Heart right ventricle (tissue), 16 donors: ENCODE data around the gene APOOL. TPM values are rescaled to one million over a fixed set of nuclear protein-coding genes. Genes with fewer than 3 reads are reported as not detected.

Source experiments
- ATAC-seq, 8 donors: fragments of 200-7000 bp; cut with Tn5 transposase; one replicate each; pipeline ENCODE4 v1.9.1; 2020; ENCODE audit warnings: mild to moderate bottlenecking in 8 of 8, moderate library complexity in 8 of 8, moderate number of reproducible peaks in 1 of 8
- DNase-seq, 2 donors: peaks; one replicate each; pipeline ENCODE4 v3.0.0-alpha.2; 2020
- H3K27ac ChIP-seq, 10 donors: fragments of 200-600 bp; sonication (generic) in 2 of 10; one replicate each; pipeline versions ENCODE4 v1.5.0 to v1.8.0; 2020 to 2022; ENCODE audit warnings: mild to moderate bottlenecking in 3 of 10
- H3K27me3 ChIP-seq, 7 donors: fragments of 200-600 bp; one replicate each; pipeline ENCODE4 v1.8.0; 2021 to 2022; ENCODE audit warnings: mild to moderate bottlenecking in 2 of 7
- H3K36me3 ChIP-seq, 9 donors: fragments of 200-600 bp; sonication (generic) in 1 of 9; one replicate each; pipeline versions ENCODE4 v1.5.0 to v1.8.0; 2020 to 2022; ENCODE audit warnings: mild to moderate bottlenecking in 2 of 9
- H3K4me1 ChIP-seq, 9 donors: fragments of 200-600 bp; sonication (generic) in 1 of 9; one replicate each; pipeline versions ENCODE4 v1.5.0 to v1.8.0; 2020 to 2022; ENCODE audit warnings: mild to moderate bottlenecking in 4 of 9
- H3K4me3 ChIP-seq, 10 donors: fragments of 200-600 bp; sonication (generic) in 2 of 10; one replicate each; pipeline versions ENCODE4 v1.5.0 to v1.8.0; 2020 to 2022; ENCODE audit warnings: mild to moderate bottlenecking in 7 of 10, moderate library complexity in 2 of 10
- H3K9me3 ChIP-seq, 11 donors: fragments of 200-600 bp in 10 of 11; sonication (generic) in 2 of 11; one replicate each; pipeline versions ENCODE4 v1.5.0 to v1.8.0; 2013 to 2022; ENCODE audit warnings: mild to moderate bottlenecking in 2 of 11, control low read depth in 1 of 11, moderate library complexity in 1 of 11
- WGBS, 2 donors: extraction: QIAGEN DNeasy Blood & Tissue Kit; methylation state at CpG; one replicate each; pipeline ENCODE4 v1.1.7; 2013; ENCODE audit warnings: inconsistent platforms in 1 of 2; 5-methylcytosine and 5-hydroxymethylcytosine counted together
- intact Hi-C, 10 donors: fragments of 100-400 bp; cut with DNase I; formaldehyde crosslinking; loops; one replicate each; pipeline versions ENCODE4 v1.11.1 to v1.14.2; 2022
- polyA plus RNA-seq, 2 donors: library from polyadenylated mRNA; stranded (reverse); fragments of 200-250 nt; gene quantifications; one replicate each; pipeline ENCODE4 v1.2.3, GENCODE V29; 2013
- total RNA-seq, 10 donors: library from RNA; stranded (reverse); fragmentation: NEBNext Ultra II Directional in 3 of 10; extraction: Animal tissue kit (Norgen Biotek cat#: 25700) in 3 of 10; gene quantifications; one replicate each; pipeline versions ENCODE4 v1.2.1 to v1.2.4, GENCODE V29; 2021 to 2023
- TF ChIP-seq, protein P1 (sequence below), 9 donors: fragments of 200-600 bp; sonication (generic) in 2 of 9; IDR thresholded peaks; one replicate each; pipeline versions ENCODE4 v1.5.0 to v1.8.0; 2021 to 2022; ENCODE audit warnings: antibody characterized with exemption in 9 of 9, mild to moderate bottlenecking in 5 of 9, moderate library complexity in 1 of 9
- donor health status: Arrhythmogenic right ventricular cardiomyopathy.
- donor health status: ischemic (EF 13 %, LVEDD 7.1; RV severe dilation, severe dysfunction).
- donor health status: healthy with polysubstance abuse.
- donor health status: DM: no; HTN: yes; CAD: no.
- donor health status: DM: no; HTN: no; CAD: no.
- donor health status: ischemic (EF 25% LVEDD 6.9; RV normal size, moderate dysfunction).
- donor health status: ischemic (EF 25% LVEDD 5.7; RV mildly dilated, moderate dysfunction).
- donor health status: healthy.
- donor health status: DM: yes; HTN: yes; CAD: no.
- donor health status: Ischemic cardiomyopathy.
- donor health status: ischemic (EF 35%, LVEDD 5.7; RV mildly dilated, moderate dysfunction).
- donor health status: nonischemic (EF 11% LVEDD 7.7; RV severe dilation, severe dysfunction).
- donor health status: DM: yes; HTN: yes; CAD: no.
- donor health status: PGD.
- donor health status: ischemic (EF 29% LVEDD 5.4; RV normal size, mild dysfunction).
- donor health status: nonischemic (EF 23%, LVEDD 6.1; RV moderate dilation, normal function).

APOOL gene
- total and polyA plus RNA-seq, 12 donors = 4.6 to 60.7 (median 54.3) TPM

DNA sequence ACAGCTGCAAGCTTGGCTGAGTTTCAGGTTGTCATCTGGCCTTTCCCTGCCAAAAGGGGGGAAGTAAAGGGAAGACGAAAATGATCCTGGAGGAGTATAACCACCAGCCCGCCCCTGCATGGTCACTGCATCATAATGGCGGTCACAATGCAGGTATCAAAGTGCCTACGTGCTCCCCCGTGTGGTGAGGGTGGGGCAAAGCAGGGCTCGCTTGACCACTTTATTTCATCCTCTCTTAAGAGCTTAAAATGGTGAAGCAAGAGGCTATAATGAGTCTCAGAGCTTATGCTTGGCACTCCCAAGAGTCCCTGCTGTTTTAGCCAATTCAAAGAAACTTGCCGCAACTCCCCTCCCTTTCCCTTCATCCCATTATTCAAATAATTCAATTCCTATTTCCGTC lies 105.6 kb downstream of the APOOL start:
- Histone ChIP-seq H3K4me3 (no peak overlapping the region), H3K4me1 (no peaks in the 10 kb centered on the region), H3K36me3 (no peaks in the 10 kb centered on the region), H3K27ac (no peak overlapping the region), H3K27me3 (peaks cover 0 to 7% (median 0%) of the 10 kb centered on the region in 7 donors), H3K9me3 (no peaks in the 10 kb centered on the region)
- ATAC-seq (no peak), DNase-seq (no peak)
- WGBS, 2 donors = 59 to 71% methylated on average over 8 of the region's 8 CpGs
- intact Hi-C loops = no loop called here
- TF ChIP-seq, protein P1, sequence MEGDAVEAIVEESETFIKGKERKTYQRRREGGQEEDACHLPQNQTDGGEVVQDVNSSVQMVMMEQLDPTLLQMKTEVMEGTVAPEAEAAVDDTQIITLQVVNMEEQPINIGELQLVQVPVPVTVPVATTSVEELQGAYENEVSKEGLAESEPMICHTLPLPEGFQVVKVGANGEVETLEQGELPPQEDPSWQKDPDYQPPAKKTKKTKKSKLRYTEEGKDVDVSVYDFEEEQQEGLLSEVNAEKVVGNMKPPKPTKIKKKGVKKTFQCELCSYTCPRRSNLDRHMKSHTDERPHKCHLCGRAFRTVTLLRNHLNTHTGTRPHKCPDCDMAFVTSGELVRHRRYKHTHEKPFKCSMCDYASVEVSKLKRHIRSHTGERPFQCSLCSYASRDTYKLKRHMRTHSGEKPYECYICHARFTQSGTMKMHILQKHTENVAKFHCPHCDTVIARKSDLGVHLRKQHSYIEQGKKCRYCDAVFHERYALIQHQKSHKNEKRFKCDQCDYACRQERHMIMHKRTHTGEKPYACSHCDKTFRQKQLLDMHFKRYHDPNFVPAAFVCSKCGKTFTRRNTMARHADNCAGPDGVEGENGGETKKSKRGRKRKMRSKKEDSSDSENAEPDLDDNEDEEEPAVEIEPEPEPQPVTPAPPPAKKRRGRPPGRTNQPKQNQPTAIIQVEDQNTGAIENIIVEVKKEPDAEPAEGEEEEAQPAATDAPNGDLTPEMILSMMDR (IDR thresholded peaks at IDR 0.05) = peak in 5 of 9 donors; percentile 8 to 41 (median 15)

DNA sequence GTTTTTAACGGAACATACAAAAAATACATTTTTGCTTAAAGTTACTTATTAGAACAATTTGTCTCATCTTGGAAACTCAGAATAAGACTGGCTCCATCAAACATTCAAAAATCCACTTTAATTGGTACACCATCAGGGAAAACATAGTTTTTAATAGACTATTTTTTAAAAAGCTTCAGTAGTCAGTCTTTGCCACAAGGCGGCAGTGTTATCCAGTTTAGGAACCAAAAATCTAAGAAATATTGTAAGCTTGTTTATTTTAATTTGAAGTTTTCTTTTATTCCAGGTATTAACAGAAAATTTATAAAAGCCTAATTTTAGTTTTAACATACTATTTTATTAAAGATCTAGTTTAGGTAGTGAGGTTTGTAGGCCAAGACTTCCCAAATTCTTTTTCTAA lies 107.7 kb downstream of the APOOL start:
- Histone ChIP-seq H3K27ac (no peak overlapping the region), H3K4me1 (no peaks in the 10 kb centered on the region), H3K4me3 (no peak overlapping the region), H3K36me3 (no peaks in the 10 kb centered on the region), H3K9me3 (no peaks in the 10 kb centered on the region), H3K27me3 (peaks cover 0 to 7% (median 0%) of the 10 kb centered on the region in 7 donors)
- intact Hi-C loops = loop anchor here in 9 of 10 donors (5.0 to 10.0 kb wide), 3 partner anchors 431 to 436 kb away; no protein-coding TSS in a partner anchor
- no peak for DNase-seq
- TF ChIP-seq, protein P1 (IDR thresholded peaks at IDR 0.05) = peak; percentile 30 to 73 (median 53)
- ATAC-seq = no peak
- WGBS, 2 donors = 36 to 37% methylated on average over 2 of the region's 2 CpGs

DNA sequence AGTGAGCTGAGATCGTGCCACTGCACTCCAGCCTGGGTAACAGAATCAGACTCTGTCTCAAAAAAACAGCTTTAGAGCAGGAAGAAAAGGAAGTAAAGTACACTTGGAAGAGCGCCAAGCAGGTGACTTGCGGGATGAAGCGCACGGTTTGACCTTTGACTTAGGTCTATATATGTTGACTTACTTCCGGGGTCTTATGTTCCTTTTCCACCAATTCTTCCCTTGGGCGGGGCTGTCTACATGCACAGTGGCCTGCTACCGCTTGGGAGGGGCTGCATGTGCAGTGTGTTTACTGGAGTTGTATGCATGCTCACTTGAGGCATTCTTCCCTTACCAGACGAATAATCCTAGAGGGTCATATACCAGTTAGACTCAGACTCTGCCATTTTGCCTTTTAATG lies 108.6 kb downstream of the APOOL start:
- DNase-seq (no peak), ATAC-seq (no peak)
- H3K36me3 ChIP-seq = no peaks in the 10 kb centered on the region
- TF ChIP-seq, protein P1 (IDR thresholded peaks at IDR 0.05) = no peak
- H3K4me1 ChIP-seq = no peaks in the 10 kb centered on the region
- 62 to 65% methylated on average over 9 of the region's 9 CpGs for WGBS, 2 donors
- H3K9me3 ChIP-seq = no peaks in the 10 kb centered on the region
- no peak overlapping the region for H3K4me3 ChIP-seq
- peaks cover 0 to 7% (median 0%) of the 10 kb centered on the region in 7 donors for H3K27me3 ChIP-seq
- H3K27ac ChIP-seq = no peak overlapping the region
- intact Hi-C loops = loop anchor here in 9 of 10 donors (5.0 to 10.0 kb wide), 3 partner anchors 430 to 435 kb away; no protein-coding TSS in a partner anchor

DNA sequence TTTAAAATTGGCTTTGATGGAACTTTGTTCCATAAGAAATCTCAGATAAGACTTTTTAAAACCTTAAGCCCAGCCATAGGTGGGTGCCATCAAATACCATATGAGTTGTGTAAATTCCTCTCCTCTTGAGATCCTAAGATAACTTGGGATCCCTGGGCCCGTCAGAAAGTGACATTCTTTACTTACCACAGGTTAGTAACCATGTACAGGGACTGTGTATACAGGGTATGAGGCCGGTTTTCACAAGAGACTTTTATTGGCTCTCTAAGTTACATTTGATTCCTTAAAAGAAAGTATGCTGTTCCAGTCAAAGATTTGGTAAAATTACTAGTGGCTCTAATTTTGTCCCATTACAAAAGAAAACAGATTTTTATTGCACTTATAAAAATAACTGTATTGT lies 110.1 kb downstream of the APOOL start:
- intact Hi-C loops = loop anchor here in 9 of 10 donors (5.0 to 10.0 kb wide), 3 partner anchors 429 to 434 kb away; no protein-coding TSS in a partner anchor
- Histone ChIP-seq H3K9me3 (no peaks in the 10 kb centered on the region), H3K27me3 (peaks cover 0 to 7% (median 0%) of the 10 kb centered on the region in 7 donors), H3K4me3 (no peak overlapping the region), H3K4me1 (no peaks in the 10 kb centered on the region), H3K27ac (no peak overlapping the region), H3K36me3 (no peaks in the 10 kb centered on the region)
- ATAC-seq (no peak), DNase-seq (no peak)
- TF ChIP-seq, protein P1 (IDR thresholded peaks at IDR 0.05) = no peak
- WGBS, 2 donors = 62 to 79% methylated on average over 2 of the region's 2 CpGs
